ENCODE data around the gene AUTS2.

Gene AUTS2

GRCh38 chr7:70712942-70713341 lies 1114.7 kb downstream of the AUTS2 start:
- Histone ChIP-seq H3K4me3 (ENCODE audit: low read length) (no peak overlapping the region), H3K9me3 (ENCODE audit: control insufficient read depth, insufficient read depth, low read length) (no peaks in the 10 kb centered on the region; the same call in 1 of the 2 replicates), H3K4me1 (ENCODE audit: control insufficient read depth, insufficient read depth, low read length) (peaks cover 4% of the 10 kb centered on the region; the same call in 1 of the 2 replicates), H3K27me3 (ENCODE audit: control insufficient read depth, insufficient read depth, low read length) (no peaks in the 10 kb centered on the region), H3K27ac (ENCODE audit: low read length) (no peak overlapping the region), H3K36me3 (ENCODE audit: control insufficient read depth, insufficient read depth, low read length) (no peaks in the 10 kb centered on the region)
- DNase-seq (ENCODE audit: low read depth, low spot score), result no peak
- WGBS (ENCODE audit: insufficient coverage, insufficient read length), result no CpG with 5 or more reads among the region's 5 CpGs

GRCh38 chr7:70714506-70715038 lies 1116.3 kb downstream of the AUTS2 start:
- Histone ChIP-seq H3K36me3 (ENCODE audit: control insufficient read depth, insufficient read depth, low read length) (no peaks in the 10 kb centered on the region), H3K9me3 (ENCODE audit: control insufficient read depth, insufficient read depth, low read length) (no peaks in the 10 kb centered on the region; the same call in 1 of the 2 replicates), H3K27me3 (ENCODE audit: control insufficient read depth, insufficient read depth, low read length) (no peaks in the 10 kb centered on the region), H3K4me1 (ENCODE audit: control insufficient read depth, insufficient read depth, low read length) (peaks cover 4% of the 10 kb centered on the region; the same call in 1 of the 2 replicates), H3K4me3 (ENCODE audit: low read length) (no peak overlapping the region), H3K27ac (ENCODE audit: low read length) (no peak overlapping the region)
- no peak for DNase-seq (ENCODE audit: low read depth, low spot score)
- WGBS (ENCODE audit: insufficient coverage, insufficient read length), result no CpG with 5 or more reads among the region's 6 CpGs

- Histone ChIP-seq H3K27ac (ENCODE audit: low read length) (no peak overlapping the region), H3K36me3 (ENCODE audit: control insufficient read depth, insufficient read depth, low read length) (no peaks in the 10 kb centered on the region), H3K4me1 (ENCODE audit: control insufficient read depth, insufficient read depth, low read length) (peaks cover 3% of the 10 kb centered on the region; the same call in 1 of the 2 replicates), H3K27me3 (ENCODE audit: control insufficient read depth, insufficient read depth, low read length) (no peaks in the 10 kb centered on the region), H3K9me3 (ENCODE audit: control insufficient read depth, insufficient read depth, low read length) (no peaks in the 10 kb centered on the region; the same call in 1 of the 2 replicates), H3K4me3 (ENCODE audit: low read length) (no peak overlapping the region)
- no CpG with 5 or more reads among the region's 9 CpGs for WGBS (ENCODE audit: insufficient coverage, insufficient read length)
- no peak for DNase-seq (ENCODE audit: low read depth, low spot score)
These were observed 1119.5 kb downstream of the AUTS2 start for GRCh38 chr7:70717553-70718329.

GRCh38 chr7:70719125-70719524 lies 1120.8 kb downstream of the AUTS2 start:
- Histone ChIP-seq H3K27me3 (ENCODE audit: control insufficient read depth, insufficient read depth, low read length) (no peaks in the 10 kb centered on the region; the same call in 1 of the 2 replicates), H3K36me3 (ENCODE audit: control insufficient read depth, insufficient read depth, low read length) (no peaks in the 10 kb centered on the region), H3K4me3 (ENCODE audit: low read length) (no peak overlapping the region), H3K4me1 (ENCODE audit: control insufficient read depth, insufficient read depth, low read length) (0 out of 2 replicates have a peak, but pooled peaks cover 1% of the 10 kb centered on the region), H3K9me3 (ENCODE audit: control insufficient read depth, insufficient read depth, low read length) (no peaks in the 10 kb centered on the region), H3K27ac (ENCODE audit: low read length) (no peak overlapping the region)
- no peak for DNase-seq (ENCODE audit: low read depth, low spot score)
- WGBS (ENCODE audit: insufficient coverage, insufficient read length), result no CpG with 5 or more reads among the region's 7 CpGs

- no peaks in the 10 kb centered on the region; the same call in 1 of the 2 replicates for H3K27me3 ChIP-seq (ENCODE audit: control insufficient read depth, insufficient read depth, low read length)
- DNase-seq (ENCODE audit: low read depth, low spot score), result no peak
- no peaks in the 10 kb centered on the region for H3K36me3 ChIP-seq (ENCODE audit: control insufficient read depth, insufficient read depth, low read length)
- H3K27ac ChIP-seq (ENCODE audit: low read length), result no peak overlapping the region
- H3K9me3 ChIP-seq (ENCODE audit: control insufficient read depth, insufficient read depth, low read length), result no peaks in the 10 kb centered on the region
- H3K4me1 ChIP-seq (ENCODE audit: control insufficient read depth, insufficient read depth, low read length), result 0 out of 2 replicates have a peak, but pooled peaks cover 1% of the 10 kb centered on the region
- no peak overlapping the region for H3K4me3 ChIP-seq (ENCODE audit: low read length)
- WGBS (ENCODE audit: insufficient coverage, insufficient read length), result no CpG with 5 or more reads among the region's 7 CpGs
These were observed 1122.1 kb downstream of the AUTS2 start for GRCh38 chr7:70720191-70720873.

GRCh38 chr7:70721500-70721899 lies 1123.2 kb downstream of the AUTS2 start:
- H3K4me3 ChIP-seq (ENCODE audit: low read length), result no peak overlapping the region
- H3K4me1 ChIP-seq (ENCODE audit: control insufficient read depth, insufficient read depth, low read length), result 0 out of 2 replicates have a peak, but pooled peaks cover 1% of the 10 kb centered on the region
- WGBS (ENCODE audit: insufficient coverage, insufficient read length), result no CpG with 5 or more reads among the region's 1 CpG
- no peaks in the 10 kb centered on the region for H3K36me3 ChIP-seq (ENCODE audit: control insufficient read depth, insufficient read depth, low read length)
- H3K27me3 ChIP-seq (ENCODE audit: control insufficient read depth, insufficient read depth, low read length), result no peaks in the 10 kb centered on the region; the same call in 1 of the 2 replicates
- H3K27ac ChIP-seq (ENCODE audit: low read length), result no peak overlapping the region
- no peaks in the 10 kb centered on the region for H3K9me3 ChIP-seq (ENCODE audit: control insufficient read depth, insufficient read depth, low read length)
- DNase-seq (ENCODE audit: low read depth, low spot score), result no peak

- Histone ChIP-seq H3K9me3 (ENCODE audit: control insufficient read depth, insufficient read depth, low read length) (no peaks in the 10 kb centered on the region), H3K36me3 (ENCODE audit: control insufficient read depth, insufficient read depth, low read length) (no peaks in the 10 kb centered on the region), H3K27me3 (ENCODE audit: control insufficient read depth, insufficient read depth, low read length) (no peaks in the 10 kb centered on the region; the same call in 1 of the 2 replicates), H3K4me3 (ENCODE audit: low read length) (no peak overlapping the region), H3K4me1 (ENCODE audit: control insufficient read depth, insufficient read depth, low read length) (no peaks in the 10 kb centered on the region; the same call in 1 of the 2 replicates), H3K27ac (ENCODE audit: low read length) (no peak overlapping the region)
- WGBS (ENCODE audit: insufficient coverage, insufficient read length), result no CpG with 5 or more reads among the region's 5 CpGs
- no peak for DNase-seq (ENCODE audit: low read depth, low spot score)
These were observed 1125.1 kb downstream of the AUTS2 start for GRCh38 chr7:70723339-70723738.

- Histone ChIP-seq H3K36me3 (ENCODE audit: control insufficient read depth, insufficient read depth, low read length) (no peaks in the 10 kb centered on the region), H3K4me1 (ENCODE audit: control insufficient read depth, insufficient read depth, low read length) (no peaks in the 10 kb centered on the region; the same call in 1 of the 2 replicates), H3K27me3 (ENCODE audit: control insufficient read depth, insufficient read depth, low read length) (no peaks in the 10 kb centered on the region; the same call in 1 of the 2 replicates), H3K9me3 (ENCODE audit: control insufficient read depth, insufficient read depth, low read length) (no peaks in the 10 kb centered on the region), H3K27ac (ENCODE audit: low read length) (no peak overlapping the region), H3K4me3 (ENCODE audit: low read length) (no peak overlapping the region)
- no CpG with 5 or more reads among the region's 2 CpGs for WGBS (ENCODE audit: insufficient coverage, insufficient read length)
- no peak for DNase-seq (ENCODE audit: low read depth, low spot score)
These were observed 1127.2 kb downstream of the AUTS2 start for GRCh38 chr7:70725448-70725847.

GRCh38 chr7:70726294-70726693 lies 1128.0 kb downstream of the AUTS2 start:
- no peaks in the 10 kb centered on the region; the same call in 1 of the 2 replicates for H3K27me3 ChIP-seq (ENCODE audit: control insufficient read depth, insufficient read depth, low read length)
- no peak overlapping the region for H3K27ac ChIP-seq (ENCODE audit: low read length)
- no peaks in the 10 kb centered on the region for H3K36me3 ChIP-seq (ENCODE audit: control insufficient read depth, insufficient read depth, low read length)
- no peak for DNase-seq (ENCODE audit: low read depth, low spot score)
- H3K9me3 ChIP-seq (ENCODE audit: control insufficient read depth, insufficient read depth, low read length), result no peaks in the 10 kb centered on the region
- H3K4me1 ChIP-seq (ENCODE audit: control insufficient read depth, insufficient read depth, low read length), result no peaks in the 10 kb centered on the region; the same call in 1 of the 2 replicates
- no peak overlapping the region for H3K4me3 ChIP-seq (ENCODE audit: low read length)
- WGBS (ENCODE audit: insufficient coverage, insufficient read length), result no CpG with 5 or more reads among the region's 1 CpG

- H3K36me3 ChIP-seq (ENCODE audit: control insufficient read depth, insufficient read depth, low read length), result no peaks in the 10 kb centered on the region
- no peaks in the 10 kb centered on the region for H3K9me3 ChIP-seq (ENCODE audit: control insufficient read depth, insufficient read depth, low read length)
- no peak overlapping the region for H3K27ac ChIP-seq (ENCODE audit: low read length)
- DNase-seq (ENCODE audit: low read depth, low spot score), result no peak
- WGBS (ENCODE audit: insufficient coverage, insufficient read length), result no CpG with 5 or more reads among the region's 9 CpGs
- H3K27me3 ChIP-seq (ENCODE audit: control insufficient read depth, insufficient read depth, low read length), result no peaks in the 10 kb centered on the region; the same call in 1 of the 2 replicates
- no peak overlapping the region for H3K4me3 ChIP-seq (ENCODE audit: low read length)
- no peaks in the 10 kb centered on the region; the same call in 1 of the 2 replicates for H3K4me1 ChIP-seq (ENCODE audit: control insufficient read depth, insufficient read depth, low read length)
These were observed 1128.7 kb downstream of the AUTS2 start for GRCh38 chr7:70726951-70727378.
